H1 (cell line): Measurements from ENCODE around the gene NFKBIE. TPM values are rescaled to one million over a fixed set of nuclear protein-coding genes. Genes with fewer than 3 reads are reported as not detected.

Experiments
- CTCF ChIA-PET: fragments of 300-600 bp; sonication (Branson Sonifier 250); formaldehyde crosslinking; loops from one replicate; lab custom pipeline; 2021; ENCODE audit not compliant: partially characterized antibody; lab: Charles Lee
- POLR2A ChIA-PET: fragments of 300-600 bp; sonication (Branson Sonifier 250); formaldehyde crosslinking; loops from one replicate; lab custom pipeline; 2021; ENCODE audit warnings: inconsistent platforms; ENCODE audit not compliant: partially characterized antibody; lab: Charles Lee
- DNase-seq, 2 experiments: peaks; one replicate each; pipeline versions ENCODE4 v3.0.0 to v3.0.0-alpha.2; 2010 to 2022; ENCODE audit warnings: low spot score in 2 of 2, low read depth in 1 of 2, mixed read lengths in 1 of 2
- FAIRE-seq: peaks from 2 replicates; lab custom pipeline; 2011; peaks lifted over from hg19 to GRCh38; lab: Jason Lieb, UNC
- H2AFZ ChIP-seq: 2 replicates; pipeline ENCODE4 v1.8.1; 2012; ENCODE audit warnings: low read length, inconsistent platforms
- H2AK5ac ChIP-seq: 2 replicates; pipeline ENCODE4 v1.6.1; 2013; ENCODE audit warnings: low read depth, low read length
- H2BK120ac ChIP-seq: replicated peaks from 2 replicates; pipeline ENCODE3; 2013; ENCODE audit warnings: low read depth, low read length, inconsistent platforms
- H2BK12ac ChIP-seq: 2 replicates; pipeline ENCODE4 v1.6.1; 2013; ENCODE audit warnings: low read depth, low read length
- H2BK15ac ChIP-seq: 2 replicates; pipeline ENCODE4 v1.6.1; 2013; ENCODE audit warnings: low read length
- H2BK20ac ChIP-seq: 2 replicates; pipeline ENCODE4 v1.6.1; 2013; ENCODE audit warnings: low read length
- H2BK5ac ChIP-seq: 2 replicates; pipeline ENCODE4 v1.6.1; 2013; ENCODE audit warnings: low read depth, low read length
- H3K14ac ChIP-seq: 2 replicates; pipeline ENCODE4 v1.6.1; 2013; ENCODE audit warnings: inconsistent platforms; ENCODE audit not compliant: insufficient read length
- H3K18ac ChIP-seq: 2 replicates; pipeline ENCODE4 v1.6.1; 2013; ENCODE audit warnings: low read length; ENCODE audit errors: extremely low read depth
- H3K23ac ChIP-seq: 2 replicates; pipeline ENCODE4 v1.6.1; 2013; ENCODE audit warnings: inconsistent platforms; ENCODE audit not compliant: insufficient read length
- H3K23me2 ChIP-seq: 2 replicates; pipeline ENCODE4 v1.6.1; 2013; ENCODE audit warnings: low read depth, low read length
- H3K27ac ChIP-seq: 2 replicates; pipeline ENCODE4 v1.6.1; 2011; ENCODE audit warnings: low read depth, low read length, inconsistent platforms
- H3K27me3 ChIP-seq, 4 experiments: replicated peaks in 1 of 4; 1 replicate in 1 of 4; 2 replicates in 3 of 4; pipeline versions ENCODE4 v1.6.1 to v1.8.1; 2011 to 2013; ENCODE audit warnings: low read length in 3 of 4, mild to moderate bottlenecking in 3 of 4, inconsistent platforms in 2 of 4, mixed read lengths in 2 of 4, moderate library complexity in 1 of 4; ENCODE audit not compliant: control insufficient read depth in 3 of 4, insufficient read depth in 3 of 4; ENCODE audit errors: extremely low read depth in 1 of 4
- H3K36me3 ChIP-seq, 4 experiments: 2 replicates each; pipeline versions ENCODE4 v1.6.1 to v1.8.1; 2011 to 2013; ENCODE audit warnings: mild to moderate bottlenecking in 4 of 4, low read length in 3 of 4, moderate library complexity in 2 of 4, control low read depth in 1 of 4, inconsistent platforms in 1 of 4; ENCODE audit not compliant: insufficient read depth in 4 of 4, control insufficient read depth in 2 of 4
- H3K4ac ChIP-seq: replicated peaks from 2 replicates; pipeline ENCODE3; 2013; ENCODE audit warnings: low read length, low read depth, mixed read lengths, inconsistent platforms; ENCODE audit not compliant: insufficient read length
- H3K4me1 ChIP-seq, 4 experiments: replicated peaks in 1 of 4; 1 replicate in 1 of 4; 2 replicates in 3 of 4; pipeline versions ENCODE4 v1.6.1 to v1.8.1; 2011 to 2013; ENCODE audit warnings: low read length in 3 of 4, inconsistent platforms in 2 of 4, mixed read lengths in 1 of 4; ENCODE audit not compliant: insufficient read depth in 4 of 4, control insufficient read depth in 3 of 4
- H3K4me2 ChIP-seq, 2 experiments: 2 replicates each; pipeline versions ENCODE4 v1.6.1 to v1.8.1; 2011 to 2013; ENCODE audit warnings: low read depth in 2 of 2, low read length in 2 of 2, control low read depth in 1 of 2, inconsistent platforms in 1 of 2, mild to moderate bottlenecking in 1 of 2; ENCODE audit not compliant: insufficient read depth in 1 of 2
- H3K4me3 ChIP-seq, 4 experiments: fragments of 200-600, 300-600 bp in 1 of 4; sonication (generic), shearing (Covaris generic), sonication (Bioruptor Twin) in 1 of 4; 2 replicates each; pipeline versions ENCODE4 v1.5.1 to v1.8.1; 2011 to 2016; ENCODE audit warnings: low read length in 4 of 4, low read depth in 3 of 4, control low read depth in 2 of 4, inconsistent platforms in 2 of 4, mild to moderate bottlenecking in 2 of 4, mixed read lengths in 1 of 4, moderate library complexity in 1 of 4; ENCODE audit not compliant: insufficient read depth in 2 of 4; ENCODE audit errors: extremely low read depth in 1 of 4
- H3K56ac ChIP-seq: replicated peaks from 2 replicates; pipeline ENCODE3; 2013; ENCODE audit warnings: low read depth, mild to moderate bottlenecking, mixed read lengths, low read length, inconsistent platforms; ENCODE audit not compliant: insufficient read length
- H3K79me1 ChIP-seq: 2 replicates; pipeline ENCODE4 v1.6.1; 2013; ENCODE audit warnings: low read depth, low read length, control low read depth
- H3K79me2 ChIP-seq, 2 experiments: 2 replicates each; pipeline versions ENCODE4 v1.6.1 to v1.8.1; 2012 to 2013; ENCODE audit warnings: low read length in 2 of 2, mild to moderate bottlenecking in 2 of 2, inconsistent platforms in 1 of 2; ENCODE audit not compliant: insufficient read depth in 2 of 2, control insufficient read depth in 1 of 2
- H3K9ac ChIP-seq, 4 experiments: replicated peaks in 1 of 4; 1 replicate in 1 of 4; 2 replicates in 3 of 4; pipeline versions ENCODE4 v1.6.1 to v1.8.1; 2011 to 2013; ENCODE audit warnings: low read depth in 3 of 4, low read length in 3 of 4, control low read depth in 2 of 4, mild to moderate bottlenecking in 2 of 4, moderate library complexity in 2 of 4, inconsistent platforms in 1 of 4; ENCODE audit errors: extremely low read depth in 1 of 4
- H3K9me3 ChIP-seq, 2 experiments: 2 replicates each; pipeline versions ENCODE4 v1.6.1 to v1.8.1; 2012 to 2013; ENCODE audit warnings: mild to moderate bottlenecking in 2 of 2, moderate library complexity in 2 of 2, control low read depth in 1 of 2, inconsistent platforms in 1 of 2, low read depth in 1 of 2, low read length in 1 of 2, mixed read lengths in 1 of 2; ENCODE audit not compliant: insufficient read depth in 2 of 2
- H4K20me1 ChIP-seq, 2 experiments: replicated peaks in 1 of 2; 2 replicates each; pipeline versions ENCODE3 to v1.8.1; 2011 to 2013; ENCODE audit warnings: inconsistent platforms in 2 of 2, low read length in 2 of 2, mild to moderate bottlenecking in 1 of 2; ENCODE audit not compliant: insufficient read depth in 2 of 2, control insufficient read depth in 1 of 2
- H4K5ac ChIP-seq: 2 replicates; pipeline ENCODE4 v1.6.1; 2013; ENCODE audit warnings: low read length, low read depth, mixed read lengths, inconsistent platforms; ENCODE audit not compliant: insufficient read length
- H4K8ac ChIP-seq: 2 replicates; pipeline ENCODE4 v1.8.0; 2013; ENCODE audit warnings: mild to moderate bottlenecking, moderate library complexity, low read length, inconsistent platforms; ENCODE audit not compliant: insufficient read depth; ENCODE audit errors: extremely low read depth
- H4K91ac ChIP-seq: replicated peaks from 2 replicates; pipeline ENCODE3; 2013; ENCODE audit warnings: low read length, mixed read lengths, inconsistent platforms; ENCODE audit not compliant: insufficient read length
- ASH2L ChIP-seq: fragments of 200-600, 300-600 bp; sonication (generic); IDR thresholded peaks from one replicate; pipeline ENCODE4 v1.7.1; 2017; ENCODE audit warnings: low read length
- BRCA1 ChIP-seq: IDR thresholded peaks from 2 replicates; pipeline ENCODE4 v1.6.1; 2012; ENCODE audit warnings: low read depth, low read length, improper control_type of control experiment
- CHD2 ChIP-seq: IDR thresholded peaks from 2 replicates; pipeline ENCODE4 v1.6.1; 2012; ENCODE audit warnings: low read length, improper control_type of control experiment
- CREB1 ChIP-seq: IDR thresholded peaks from 2 replicates; pipeline ENCODE4 v1.6.1; 2012; ENCODE audit warnings: inconsistent platforms
- CTBP2 ChIP-seq: IDR thresholded peaks from 2 replicates; pipeline ENCODE4 v1.7.0; 2011; ENCODE audit warnings: borderline replicate concordance, mild to moderate bottlenecking, moderate library complexity, mixed read lengths, low read length; ENCODE audit not compliant: insufficient read depth, insufficient read length
- EGR1 ChIP-seq: IDR thresholded peaks from 2 replicates; pipeline ENCODE4 v1.6.1; 2011; ENCODE audit warnings: low read depth, low read length, borderline replicate concordance
- HDAC6 ChIP-seq: IDR thresholded peaks from one replicate; pipeline ENCODE4 v1.7.1; 2012; ENCODE audit warnings: low read depth, mild to moderate bottlenecking, inconsistent platforms, low read length, moderate library complexity
- NANOG ChIP-seq: IDR thresholded peaks from 2 replicates; pipeline ENCODE4 v1.6.1; 2011; ENCODE audit warnings: low read length, low read depth, mild to moderate bottlenecking, inconsistent platforms; ENCODE audit not compliant: insufficient read depth, poor library complexity, severe bottlenecking
- PHF8 ChIP-seq: fragments of 200-600 bp; sonication (generic); conservative IDR thresholded peaks from 2 replicates; pipeline ENCODE4 v1.7.1; 2012; ENCODE audit warnings: low read depth, mild to moderate bottlenecking, inconsistent platforms, low read length, moderate library complexity
- POLR2A ChIP-seq, 2 experiments: IDR thresholded peaks; 1 replicate in 1 of 2; 2 replicates in 1 of 2; pipeline ENCODE4 v1.6.1; 2011; ENCODE audit warnings: low read depth in 2 of 2, low read length in 2 of 2, mild to moderate bottlenecking in 2 of 2; ENCODE audit errors: control extremely low read depth in 1 of 2
- POLR2AphosphoS5 ChIP-seq: IDR thresholded peaks from 2 replicates; pipeline ENCODE4 v1.6.1; 2011; ENCODE audit warnings: low read depth, low read length
- RBBP5 ChIP-seq: IDR thresholded peaks from 2 replicates; pipeline ENCODE4 v1.7.1; 2012; ENCODE audit warnings: low read depth, mild to moderate bottlenecking, inconsistent platforms, low read length, moderate library complexity, borderline replicate concordance
- SIRT6 ChIP-seq: IDR thresholded peaks from one replicate; pipeline ENCODE4 v1.7.1; 2012; ENCODE audit warnings: low read length, inconsistent platforms
- SIX5 ChIP-seq: IDR thresholded peaks from 2 replicates; pipeline ENCODE4 v1.6.1; 2011; ENCODE audit warnings: mild to moderate bottlenecking, low read depth, low read length
- SP4 ChIP-seq: IDR thresholded peaks from 2 replicates; pipeline ENCODE4 v1.6.1; 2012; ENCODE audit warnings: low read length, inconsistent platforms
- TCF12 ChIP-seq: IDR thresholded peaks from 2 replicates; pipeline ENCODE4 v1.6.1; 2011; ENCODE audit warnings: low read depth, mild to moderate bottlenecking, low read length
- WGBS, 2 experiments: shearing (Covaris generic) in 1 of 2; methylation state at CpG; one replicate each; pipeline versions ENCODE4 v1.1.6 to v1.1.7; 2013 to 2015; ENCODE audit warnings: low lambda C conversion rate in 2 of 2, mixed read lengths in 2 of 2, inconsistent platforms in 1 of 2, low coverage in 1 of 2, missing lambda C conversion rate in 1 of 2; ENCODE audit not compliant: insufficient replicate concordance in 2 of 2, insufficient coverage in 1 of 2, insufficient read length in 1 of 2; ENCODE audit errors: extremely low coverage in 1 of 2, missing lambda C conversion rate in 1 of 2; 5-methylcytosine and 5-hydroxymethylcytosine counted together
- polyA plus RNA-seq, 7 experiments: library from polyadenylated mRNA; depleted of rRNA in 3 of 7; stranded (reverse) in 5 of 7; unstranded in 2 of 7; fragments of >200 nt in 5 of 7; fragments of 200-250 nt in 2 of 7; gene quantifications; 1 replicate in 5 of 7; 2 replicates in 1 of 7; 4 replicates in 1 of 7; pipeline versions ENCODE4 v1.2.1 to v1.2.3, GENCODE V29; 2011 to 2013; ENCODE audit warnings: missing spikeins in 2 of 7, mixed read lengths in 2 of 7
- total RNA-seq: library from RNA; stranded (reverse); fragmentation: NEBNext Ultra II Directional; extraction: Animal tissue kit (Norgen Biotek cat#: 25700); gene quantifications from 2 replicates; pipeline ENCODE4 v1.2.1, GENCODE V29; 2021

The NFKBIE gene
- total and polyA plus RNA-seq, 2 of the 8 experiments (the other 6 are each of a cell fraction or from before 2014, with no cell fraction given), result 13.5 to 19.2 TPM

DNA sequence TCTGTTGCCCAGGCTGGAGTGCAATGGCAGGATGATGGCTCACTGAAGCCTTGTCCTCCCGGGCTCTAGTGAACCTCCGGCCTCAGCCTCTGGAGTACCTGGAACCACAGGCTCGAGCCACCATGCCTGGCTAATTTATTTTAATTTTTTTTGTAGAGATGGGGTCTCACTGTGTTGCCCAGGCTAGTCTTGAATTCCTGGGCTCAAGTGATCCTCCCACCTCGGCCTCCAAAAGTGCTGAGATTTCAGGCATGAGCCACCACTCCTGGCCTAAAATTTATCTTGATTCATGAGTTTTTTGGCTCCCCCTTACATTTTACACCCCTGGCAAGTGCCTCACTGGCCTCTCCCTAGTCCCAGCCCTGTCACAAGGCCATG, 44.4 kb downstream of the NFKBIE start:
- H2BK5ac ChIP-seq, result peak overlapping the region; percentile 76; the same call in 1 of the 2 replicates
- DNase-seq (no peak), FAIRE-seq (no peak)
- peak overlapping the region; percentile 9; the same call in 1 of the 2 replicates for H3K18ac ChIP-seq
- H4K5ac ChIP-seq, result no peak overlapping the region
- peak overlapping the region; percentile 98; the same call in 1 of the 2 replicates for H2BK12ac ChIP-seq
- H3K56ac ChIP-seq, result no peak overlapping the region
- peak overlapping the region; percentile 68; the same call in 1 of the 2 replicates for H2BK20ac ChIP-seq
- ChIA-PET POLR2A (interaction anchor here (0.7 to 21.0 kb wide), 8 partner anchors 9 to 44 kb away, joined by 3 to 477 read pairs (median 4); partner anchors contain the start of gene HSP90AB1), CTCF (interaction anchor here (0.6 to 19.4 kb wide), 12 partner anchors 8 to 67 kb away, joined by 3 to 287 read pairs (median 4); no protein-coding TSS in a partner anchor)
- H4K8ac ChIP-seq, result no peak overlapping the region
- WGBS, 2 experiments, result 84% methylated on average over 4 of the region's 4 CpGs; no CpG with 5 or more reads in 1 of the 2 experiments
- H2AK5ac ChIP-seq, result peak overlapping the region; percentile 93
- no peak overlapping the region for H3K14ac ChIP-seq
- no peak overlapping the region for H3K9ac ChIP-seq
- no peak overlapping the region for H3K23ac ChIP-seq
- no peak overlapping the region; a peak in 1 of 4 replicates for H3K4me2 ChIP-seq
- H2AFZ ChIP-seq, result no peak overlapping the region
- H4K20me1 ChIP-seq, result peaks cover 11 to 12% of the 10 kb centered on the region in 2 experiments
- H3K9me3 ChIP-seq, result no peaks in the 10 kb centered on the region
- no peaks in the 10 kb centered on the region for H3K27me3 ChIP-seq
- no peaks in the 10 kb centered on the region for H3K36me3 ChIP-seq
- peaks cover 29 to 62% (median 41%) of the 10 kb centered on the region in 4 experiments for H3K4me1 ChIP-seq
- H2BK120ac ChIP-seq, result peak overlapping the region; percentile 67
- H4K91ac ChIP-seq, result peak overlapping the region; percentile 87
- peaks cover 16% of the 10 kb centered on the region for H3K23me2 ChIP-seq
- H3K79me2 ChIP-seq, result peaks cover 10 to 20% of the 10 kb centered on the region in 2 experiments; a peak in 3 of 4 replicates
- H2BK15ac ChIP-seq, result peak overlapping the region; percentile 46; the same call in 1 of the 2 replicates
- H3K79me1 ChIP-seq, result no peaks in the 10 kb centered on the region; the same call in 1 of the 2 replicates
- H3K27ac ChIP-seq, result no peak overlapping the region
- no peak overlapping the region for H3K4ac ChIP-seq
- H3K4me3 ChIP-seq, result no peak overlapping the region
- TF ChIP-seq PHF8 (no peak), RBBP5 (no peak), CTBP2 (no peak), CREB1 (no peak), TCF12 (no peak), HDAC6 (no peak), BRCA1 (no peak), NANOG (no peak), CHD2 (no peak), SIX5 (no peak), SIRT6 (no peak), ASH2L (no peak), EGR1 (no peak), POLR2A (IDR thresholded peaks at IDR 0.05; ENCODE audit: control extremely low read depth in 1 of 2, low read depth in 2 of 2, low read length in 2 of 2) (no peak), POLR2AphosphoS5 (no peak), SP4 (no peak)
